Liver (tissue), 9 donors: Measurements from ENCODE around the gene HPCAL1. TPM values are rescaled to one million over a fixed set of nuclear protein-coding genes. Genes with fewer than 3 reads are reported as not detected.

Experiments used
- DNase-seq: peaks from one replicate; pipeline ENCODE4 v3.0.0-alpha.2; 2017; ENCODE audit warnings: low spot score
- H3K27ac ChIP-seq, 2 donors: one replicate each; pipeline ENCODE4 v1.7.0; 2013; ENCODE audit warnings: inconsistent platforms in 2 of 2, low read length in 2 of 2, control low read depth in 1 of 2, low read depth in 1 of 2, mild to moderate bottlenecking in 1 of 2
- H3K27me3 ChIP-seq, 4 donors: one replicate each; pipeline versions ENCODE4 v1.6.1 to v1.7.0; 2013; ENCODE audit warnings: low read length in 3 of 4, inconsistent platforms in 1 of 4, mild to moderate bottlenecking in 1 of 4, moderate library complexity in 1 of 4; ENCODE audit not compliant: control insufficient read depth in 4 of 4, insufficient read depth in 4 of 4
- H3K36me3 ChIP-seq, 4 donors: one replicate each; pipeline versions ENCODE4 v1.6.1 to v1.7.0; 2013; ENCODE audit warnings: low read length in 3 of 4, mild to moderate bottlenecking in 3 of 4, low read depth in 1 of 4, moderate library complexity in 1 of 4; ENCODE audit not compliant: control insufficient read depth in 4 of 4, insufficient read depth in 3 of 4
- H3K4me1 ChIP-seq, 4 donors: one replicate each; pipeline versions ENCODE4 v1.6.1 to v1.7.0; 2013; ENCODE audit warnings: low read length in 3 of 4, mild to moderate bottlenecking in 3 of 4, moderate library complexity in 1 of 4; ENCODE audit not compliant: control insufficient read depth in 4 of 4, insufficient read depth in 4 of 4
- H3K4me3 ChIP-seq, 3 donors: one replicate each; pipeline versions ENCODE4 v1.6.1 to v1.7.0; 2013; ENCODE audit warnings: low read length in 3 of 3, control low read depth in 1 of 3, low read depth in 1 of 3, mild to moderate bottlenecking in 1 of 3
- H3K9ac ChIP-seq, 2 donors: one replicate each; pipeline ENCODE4 v1.7.0; 2013; ENCODE audit warnings: low read length in 2 of 2, mild to moderate bottlenecking in 2 of 2, moderate library complexity in 2 of 2, control low read depth in 1 of 2, low read depth in 1 of 2
- H3K9me3 ChIP-seq, 4 donors: one replicate each; pipeline versions ENCODE4 v1.6.1 to v1.7.0; 2013; ENCODE audit warnings: low read length in 3 of 4; ENCODE audit not compliant: control insufficient read depth in 4 of 4
- EGR1 ChIP-seq, 2 donors: IDR thresholded peaks; 2 replicates each; pipeline ENCODE4 v1.6.1; 2016 to 2018; ENCODE audit warnings: antibody characterized with exemption in 2 of 2, low read depth in 2 of 2
- FOXA1 ChIP-seq: IDR thresholded peaks from 2 replicates; pipeline ENCODE4 v1.6.1; 2016; ENCODE audit warnings: antibody characterized with exemption
- FOXA2 ChIP-seq: IDR thresholded peaks from 2 replicates; pipeline ENCODE4 v1.6.1; 2016; ENCODE audit warnings: antibody characterized with exemption
- GABPA ChIP-seq, 2 donors: IDR thresholded peaks in 1 of 2; conservative IDR thresholded peaks in 1 of 2; 2 replicates each; pipeline ENCODE4 v1.6.1; 2016; ENCODE audit warnings: antibody characterized with exemption in 2 of 2, mild to moderate bottlenecking in 1 of 2, moderate library complexity in 1 of 2
- HNF4A ChIP-seq, 2 donors: conservative IDR thresholded peaks; 2 replicates each; pipeline ENCODE4 v1.6.1; 2016; ENCODE audit warnings: antibody characterized with exemption in 2 of 2, mild to moderate bottlenecking in 2 of 2
- JUND ChIP-seq, 2 donors: IDR thresholded peaks; 2 replicates each; pipeline ENCODE4 v1.6.1; 2016; ENCODE audit warnings: antibody characterized with exemption in 2 of 2
- NR2F2 ChIP-seq: IDR thresholded peaks from 2 replicates; pipeline ENCODE4 v1.6.1; 2016; ENCODE audit warnings: antibody characterized with exemption
- RAD21 ChIP-seq, 2 donors: IDR thresholded peaks; 2 replicates each; pipeline ENCODE4 v1.6.1; 2016; ENCODE audit warnings: antibody characterized with exemption in 2 of 2, mild to moderate bottlenecking in 2 of 2
- REST ChIP-seq: IDR thresholded peaks from 2 replicates; pipeline ENCODE4 v1.6.1; 2016; ENCODE audit warnings: antibody characterized with exemption, mild to moderate bottlenecking
- RXRA ChIP-seq, 2 donors: IDR thresholded peaks; 2 replicates each; pipeline ENCODE4 v1.6.1; 2017 to 2018; ENCODE audit warnings: antibody characterized with exemption in 2 of 2, mild to moderate bottlenecking in 1 of 2
- SP1 ChIP-seq: IDR thresholded peaks from 2 replicates; pipeline ENCODE4 v1.6.1; 2018; ENCODE audit warnings: antibody characterized with exemption, mild to moderate bottlenecking
- YY1 ChIP-seq: IDR thresholded peaks from 2 replicates; pipeline ENCODE4 v1.6.1; 2016; ENCODE audit warnings: antibody characterized with exemption, mild to moderate bottlenecking
- WGBS: extraction: QIAGEN DNeasy Blood & Tissue Kit; methylation state at CpG from one replicate; pipeline ENCODE4 v1.1.7; 2013; 5-methylcytosine and 5-hydroxymethylcytosine counted together
- polyA plus RNA-seq, 2 donors: library from polyadenylated mRNA; stranded (reverse) in 1 of 2; unstranded in 1 of 2; fragments of 200-250 nt in 1 of 2; fragments of >200 nt in 1 of 2; fragmentation: Nextera tagmentation in 1 of 2; extraction: Ambion mirVana in 1 of 2; gene quantifications; one replicate each; pipeline versions ENCODE4 v1.2.1 to v1.2.3, GENCODE V29; 2013 to 2015
- total RNA-seq, 2 donors: library from RNA; depleted of rRNA; stranded (reverse); fragments of >200 nt; gene quantifications; one replicate each; pipeline ENCODE4 v1.2.3, GENCODE V29; 2014
- TF ChIP-seq, protein P1 (sequence below): IDR thresholded peaks from 2 replicates; pipeline ENCODE4 v1.6.1; 2016; ENCODE audit warnings: antibody characterized with exemption
- TF ChIP-seq, protein P2 (sequence below): fragments of 150-350 bp; IDR thresholded peaks from 2 replicates; pipeline ENCODE4 v1.5.1; 2017; ENCODE audit warnings: improper control_type of control experiment, low read depth, low read length; ENCODE audit not compliant: missing input control
- donor health status: healthy.
- donor health status: healthy.
- donor health status: healthy.
- donor health status: healthy.
- donor health status: healthy.

Gene HPCAL1
- total and polyA plus RNA-seq, 4 donors = 17.3 to 27.9 (median 22.9) TPM

- Histone ChIP-seq H3K27ac (no peak overlapping the region), H3K9me3 (no peaks in the 10 kb centered on the region), H3K9ac (no peak overlapping the region), H3K4me1 (peaks cover 15 to 48% (median 37%) of the 10 kb centered on the region in 4 donors), H3K27me3 (no peaks in the 10 kb centered on the region), H3K36me3 (peaks cover 0 to 2% (median 0%) of the 10 kb centered on the region in 4 donors), H3K4me3 (no peak overlapping the region)
- TF ChIP-seq RAD21 (IDR thresholded peaks at IDR 0.05) = no peak
- TF ChIP-seq NR2F2 = no peak
- TF ChIP-seq YY1 = no peak
- no peak for TF ChIP-seq HNF4A (conservative IDR thresholded peaks at IDR 0.05)
- TF ChIP-seq EGR1 (IDR thresholded peaks at IDR 0.05; ENCODE audit: low read depth in 2 of 2) = no peak
- no peak for TF ChIP-seq SP1
- no peak for TF ChIP-seq RXRA (IDR thresholded peaks at IDR 0.05)
- TF ChIP-seq, protein P1, sequence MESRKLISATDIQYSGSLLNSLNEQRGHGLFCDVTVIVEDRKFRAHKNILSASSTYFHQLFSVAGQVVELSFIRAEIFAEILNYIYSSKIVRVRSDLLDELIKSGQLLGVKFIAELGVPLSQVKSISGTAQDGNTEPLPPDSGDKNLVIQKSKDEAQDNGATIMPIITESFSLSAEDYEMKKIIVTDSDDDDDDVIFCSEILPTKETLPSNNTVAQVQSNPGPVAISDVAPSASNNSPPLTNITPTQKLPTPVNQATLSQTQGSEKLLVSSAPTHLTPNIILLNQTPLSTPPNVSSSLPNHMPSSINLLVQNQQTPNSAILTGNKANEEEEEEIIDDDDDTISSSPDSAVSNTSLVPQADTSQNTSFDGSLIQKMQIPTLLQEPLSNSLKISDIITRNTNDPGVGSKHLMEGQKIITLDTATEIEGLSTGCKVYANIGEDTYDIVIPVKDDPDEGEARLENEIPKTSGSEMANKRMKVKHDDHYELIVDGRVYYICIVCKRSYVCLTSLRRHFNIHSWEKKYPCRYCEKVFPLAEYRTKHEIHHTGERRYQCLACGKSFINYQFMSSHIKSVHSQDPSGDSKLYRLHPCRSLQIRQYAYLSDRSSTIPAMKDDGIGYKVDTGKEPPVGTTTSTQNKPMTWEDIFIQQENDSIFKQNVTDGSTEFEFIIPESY = no peak
- 94% methylated on average over 15 of the region's 15 CpGs for WGBS
- DNase-seq = no peak
Measured at GRCh38 chr2:10371441-10372196, 68.9 kb downstream of the HPCAL1 start.

DNA sequence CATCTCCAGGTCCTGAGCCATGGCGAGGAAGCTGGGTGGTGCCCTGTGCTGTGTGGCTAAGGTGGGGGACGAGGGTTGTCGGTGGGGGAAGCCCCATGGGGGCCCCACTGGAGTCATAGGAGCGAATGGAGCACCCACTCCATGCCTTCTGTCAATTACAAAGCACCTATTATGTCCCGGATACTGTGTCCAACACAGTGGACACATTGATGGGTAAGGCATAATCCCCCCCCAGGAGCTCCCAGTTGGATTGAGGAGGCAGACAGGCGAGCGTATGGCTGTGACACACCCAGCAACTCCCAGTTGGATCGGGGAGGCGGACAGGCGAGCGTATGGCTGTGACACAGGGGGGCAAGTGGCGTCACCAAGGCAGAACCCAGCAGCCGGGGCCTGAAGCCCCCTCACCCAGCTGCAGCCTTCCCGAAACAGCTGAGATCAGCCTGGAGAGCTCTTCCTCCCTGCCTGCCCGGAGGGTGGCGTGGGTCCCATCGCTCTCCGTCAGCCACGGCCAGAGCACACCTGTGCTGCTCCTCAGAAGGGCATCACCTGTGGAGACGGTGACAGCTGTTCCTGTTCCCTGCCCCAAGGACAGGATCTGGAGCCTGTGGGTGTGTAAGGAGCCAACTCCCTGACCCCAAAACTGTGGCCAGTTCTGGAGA is 69.6 kb downstream of the HPCAL1 start:
- H3K27ac ChIP-seq = no peak overlapping the region
- H3K36me3 ChIP-seq = peaks cover 0 to 2% (median 0%) of the 10 kb centered on the region in 4 donors
- H3K4me1 ChIP-seq = peaks cover 15 to 43% (median 36%) of the 10 kb centered on the region in 4 donors
- H3K9me3 ChIP-seq = no peaks in the 10 kb centered on the region
- H3K27me3 ChIP-seq = no peaks in the 10 kb centered on the region
- no peak overlapping the region for H3K4me3 ChIP-seq
- H3K9ac ChIP-seq = no peak overlapping the region
- 96% methylated on average over 20 of the region's 20 CpGs for WGBS
- TF ChIP-seq EGR1 (IDR thresholded peaks at IDR 0.05; ENCODE audit: low read depth in 2 of 2) = no peak
- TF ChIP-seq REST = no peak
- TF ChIP-seq YY1 = no peak
- no peak for TF ChIP-seq GABPA (IDR thresholded peaks at IDR 0.05 in 1 of 2, conservative IDR thresholded peaks at IDR 0.05 in 1 of 2)
- no peak for TF ChIP-seq FOXA1
- no peak for TF ChIP-seq FOXA2
- TF ChIP-seq, protein P2, sequence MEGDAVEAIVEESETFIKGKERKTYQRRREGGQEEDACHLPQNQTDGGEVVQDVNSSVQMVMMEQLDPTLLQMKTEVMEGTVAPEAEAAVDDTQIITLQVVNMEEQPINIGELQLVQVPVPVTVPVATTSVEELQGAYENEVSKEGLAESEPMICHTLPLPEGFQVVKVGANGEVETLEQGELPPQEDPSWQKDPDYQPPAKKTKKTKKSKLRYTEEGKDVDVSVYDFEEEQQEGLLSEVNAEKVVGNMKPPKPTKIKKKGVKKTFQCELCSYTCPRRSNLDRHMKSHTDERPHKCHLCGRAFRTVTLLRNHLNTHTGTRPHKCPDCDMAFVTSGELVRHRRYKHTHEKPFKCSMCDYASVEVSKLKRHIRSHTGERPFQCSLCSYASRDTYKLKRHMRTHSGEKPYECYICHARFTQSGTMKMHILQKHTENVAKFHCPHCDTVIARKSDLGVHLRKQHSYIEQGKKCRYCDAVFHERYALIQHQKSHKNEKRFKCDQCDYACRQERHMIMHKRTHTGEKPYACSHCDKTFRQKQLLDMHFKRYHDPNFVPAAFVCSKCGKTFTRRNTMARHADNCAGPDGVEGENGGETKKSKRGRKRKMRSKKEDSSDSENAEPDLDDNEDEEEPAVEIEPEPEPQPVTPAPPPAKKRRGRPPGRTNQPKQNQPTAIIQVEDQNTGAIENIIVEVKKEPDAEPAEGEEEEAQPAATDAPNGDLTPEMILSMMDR = no peak
- TF ChIP-seq SP1 = no peak
- no peak for TF ChIP-seq HNF4A (conservative IDR thresholded peaks at IDR 0.05)
- TF ChIP-seq NR2F2 = no peak
- TF ChIP-seq JUND (IDR thresholded peaks at IDR 0.05) = no peak
- no peak for TF ChIP-seq RAD21 (IDR thresholded peaks at IDR 0.05)
- no peak for DNase-seq
